Neural cell (in vitro differentiated cells): ENCODE measurements around the gene TOR3A.

ENCODE experiments used
- EP300 ChIP-seq: fragments of 450-650 bp; conservative IDR thresholded peaks from 2 replicates; pipeline ENCODE4 v1.6.1; 2014; ENCODE audit warnings: antibody characterized with exemption, mild to moderate bottlenecking, moderate library complexity; ENCODE audit not compliant: poor library complexity, severe bottlenecking
- EZH2 ChIP-seq: fragments of 200-600, 300-800 bp; shearing (Covaris generic), sonication (generic); IDR thresholded peaks from 2 replicates; pipeline ENCODE4 v1.6.1; 2014; ENCODE audit warnings: antibody characterized with exemption, low read length, borderline replicate concordance, mild to moderate bottlenecking; ENCODE audit not compliant: insufficient read depth, poor library complexity, severe bottlenecking
- POLR2AphosphoS5 ChIP-seq: IDR thresholded peaks from 2 replicates; pipeline ENCODE4 v1.6.1; 2012
- RAD21 ChIP-seq: fragments of 450-650 bp; conservative IDR thresholded peaks from 2 replicates; pipeline ENCODE4 v1.6.1; 2014; ENCODE audit warnings: antibody characterized with exemption, mild to moderate bottlenecking, moderate library complexity
- REST ChIP-seq: IDR thresholded peaks from 2 replicates; pipeline ENCODE4 v1.6.1; 2012; ENCODE audit warnings: borderline replicate concordance
- SMC3 ChIP-seq: fragments of 450-650 bp; conservative IDR thresholded peaks from 2 replicates; pipeline ENCODE4 v1.6.1; 2014; ENCODE audit warnings: antibody characterized with exemption, mild to moderate bottlenecking, moderate library complexity; ENCODE audit not compliant: poor library complexity
- TAF1 ChIP-seq: IDR thresholded peaks from 2 replicates; pipeline ENCODE4 v1.6.1; 2012; ENCODE audit warnings: low read depth
- TF ChIP-seq, protein P1 (sequence below): fragments of 450-650 bp; IDR thresholded peaks from 2 replicates; pipeline ENCODE4 v1.5.1; 2014; ENCODE audit warnings: antibody characterized with exemption, mild to moderate bottlenecking, moderate library complexity; ENCODE audit not compliant: poor library complexity, severe bottlenecking

- TF ChIP-seq, protein P1, sequence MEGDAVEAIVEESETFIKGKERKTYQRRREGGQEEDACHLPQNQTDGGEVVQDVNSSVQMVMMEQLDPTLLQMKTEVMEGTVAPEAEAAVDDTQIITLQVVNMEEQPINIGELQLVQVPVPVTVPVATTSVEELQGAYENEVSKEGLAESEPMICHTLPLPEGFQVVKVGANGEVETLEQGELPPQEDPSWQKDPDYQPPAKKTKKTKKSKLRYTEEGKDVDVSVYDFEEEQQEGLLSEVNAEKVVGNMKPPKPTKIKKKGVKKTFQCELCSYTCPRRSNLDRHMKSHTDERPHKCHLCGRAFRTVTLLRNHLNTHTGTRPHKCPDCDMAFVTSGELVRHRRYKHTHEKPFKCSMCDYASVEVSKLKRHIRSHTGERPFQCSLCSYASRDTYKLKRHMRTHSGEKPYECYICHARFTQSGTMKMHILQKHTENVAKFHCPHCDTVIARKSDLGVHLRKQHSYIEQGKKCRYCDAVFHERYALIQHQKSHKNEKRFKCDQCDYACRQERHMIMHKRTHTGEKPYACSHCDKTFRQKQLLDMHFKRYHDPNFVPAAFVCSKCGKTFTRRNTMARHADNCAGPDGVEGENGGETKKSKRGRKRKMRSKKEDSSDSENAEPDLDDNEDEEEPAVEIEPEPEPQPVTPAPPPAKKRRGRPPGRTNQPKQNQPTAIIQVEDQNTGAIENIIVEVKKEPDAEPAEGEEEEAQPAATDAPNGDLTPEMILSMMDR, result no peak
- TF ChIP-seq EP300 (no peak), RAD21 (no peak), REST (no peak), TAF1 (no peak), SMC3 (no peak), EZH2 (no peak), POLR2AphosphoS5 (no peak)
These were observed 61.5 kb downstream of the TOR3A start for GRCh38 chr1:179143322-179143721.
